ENCODE data around the gene CCND2. TPM values are rescaled to one million over a fixed set of nuclear protein-coding genes. Genes with fewer than 3 reads are reported as not detected.

Gene CCND2
- total and polyA plus RNA-seq, 2 of the 4 experiments (the other 2 are of a cell fraction): 1.1 to 2.3 TPM

- H3K9me1 ChIP-seq (ENCODE audit: insufficient read depth, low read length): no peaks in the 10 kb centered on the region
- DNase-seq: no peak
- ChIA-PET POLR2A (ENCODE audit: unreplicated experiment) (no interaction called here), CTCF (no interaction called here)
- H3K56ac ChIP-seq (ENCODE audit: extremely low read depth, insufficient read depth, low read length): no peak overlapping the region
- no peak overlapping the region for H3K23ac ChIP-seq (ENCODE audit: low read depth, low read length)
- H3K4me3 ChIP-seq (ENCODE audit: insufficient read depth, low read depth, low read length): no peak overlapping the region
- no peaks in the 10 kb centered on the region for H3K36me3 ChIP-seq (ENCODE audit: control insufficient read depth, insufficient read depth, low read length)
- H3K27me3 ChIP-seq (ENCODE audit: control insufficient read depth, insufficient read depth, low read length): no peaks in the 10 kb centered on the region; the same call in 1 of the 2 replicates
- H2BK20ac ChIP-seq (ENCODE audit: low read depth, low read length): no peak overlapping the region
- no peaks in the 10 kb centered on the region for H3K4me1 ChIP-seq (ENCODE audit: control insufficient read depth, insufficient read depth, low read length)
- intact Hi-C loops (cut with micrococcal nuclease) (no loop called here), dilution Hi-C loops (cut with HindIII; ENCODE audit: low sequenced_read_pairs, unreplicated experiment) (no loop called here), in situ Hi-C loops (cut with MboI; ENCODE audit: low sequenced_read_pairs) (no loop called here)
- H3K4me2 ChIP-seq (ENCODE audit: low read depth, low read length): no peak overlapping the region
- H4K20me1 ChIP-seq (ENCODE audit: insufficient read depth, low read length): no peaks in the 10 kb centered on the region
- H2BK120ac ChIP-seq (ENCODE audit: low read depth, low read length): no peak overlapping the region
- no peak overlapping the region for H2AK9ac ChIP-seq (replicated peaks; ENCODE audit: low read depth, low read length, poor library complexity)
- TF ChIP-seq RAD21 (IDR thresholded peaks at IDR 0.05; ENCODE audit: low read length) (no peak), FOS (IDR thresholded peaks at IDR 0.05; ENCODE audit: low read depth, low read length) (no peak), BHLHE40 (IDR thresholded peaks at IDR 0.05; ENCODE audit: low read depth, low read length) (no peak), MAZ (IDR thresholded peaks at IDR 0.05; ENCODE audit: borderline replicate concordance, low read depth, low read length) (no peak), MAFK (IDR thresholded peaks at IDR 0.05; ENCODE audit: low read depth, low read length) (no peak), NFE2L2 (IDR thresholded peaks at IDR 0.05; ENCODE audit: low read depth, low read length) (no peak), RFX5 (IDR thresholded peaks at IDR 0.05; ENCODE audit: low read depth, low read length) (no peak), SMC3 (IDR thresholded peaks at IDR 0.05; ENCODE audit: low read depth, low read length) (no peak), CHD1 (IDR thresholded peaks at IDR 0.05; ENCODE audit: low read depth, low read length) (no peak), RCOR1 (IDR thresholded peaks at IDR 0.05; ENCODE audit: insufficient replicate concordance, low read length) (no peak), POLR2A (IDR thresholded peaks at IDR 0.05; ENCODE audit: low read depth, low read length) (no peak), CTCF (conservative IDR thresholded peaks at IDR 0.05; ENCODE audit: low read depth, low read length) (no peak), USF2 (IDR thresholded peaks at IDR 0.05; ENCODE audit: low read depth, low read length) (no peak), CEBPB (IDR thresholded peaks at IDR 0.05; ENCODE audit: low read depth, low read length) (no peak), MXI1 (IDR thresholded peaks at IDR 0.05; ENCODE audit: borderline replicate concordance, low read depth, low read length) (no peak)
- TF ChIP-seq, protein P1, sequence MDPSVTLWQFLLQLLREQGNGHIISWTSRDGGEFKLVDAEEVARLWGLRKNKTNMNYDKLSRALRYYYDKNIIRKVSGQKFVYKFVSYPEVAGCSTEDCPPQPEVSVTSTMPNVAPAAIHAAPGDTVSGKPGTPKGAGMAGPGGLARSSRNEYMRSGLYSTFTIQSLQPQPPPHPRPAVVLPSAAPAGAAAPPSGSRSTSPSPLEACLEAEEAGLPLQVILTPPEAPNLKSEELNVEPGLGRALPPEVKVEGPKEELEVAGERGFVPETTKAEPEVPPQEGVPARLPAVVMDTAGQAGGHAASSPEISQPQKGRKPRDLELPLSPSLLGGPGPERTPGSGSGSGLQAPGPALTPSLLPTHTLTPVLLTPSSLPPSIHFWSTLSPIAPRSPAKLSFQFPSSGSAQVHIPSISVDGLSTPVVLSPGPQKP (IDR thresholded peaks at IDR 0.05; ENCODE audit: borderline replicate concordance, low read depth, low read length): no peak
- no peak overlapping the region for H4K5ac ChIP-seq (ENCODE audit: low read depth, low read length)
- no peak overlapping the region for H3K14ac ChIP-seq (replicated peaks; ENCODE audit: low read depth, low read length)
- WGBS, 2 experiments (ENCODE audit: extremely low coverage in 2 of 2, insufficient read length in 1 of 2): 35% methylated on average over 3 of the region's 4 CpGs; no CpG with 5 or more reads in 1 of the 2 experiments
- no peak overlapping the region for H4K8ac ChIP-seq (ENCODE audit: low read depth in 2 of 2, low read length in 2 of 2)
- BruUV-seq (replicated peaks): no TSS peak
- H3K9me3 ChIP-seq (ENCODE audit: control insufficient read depth, insufficient read depth, low read length): peaks cover 4% of the 10 kb centered on the region; the same call in 1 of the 2 replicates
- no peak overlapping the region for H2BK5ac ChIP-seq (ENCODE audit: low read depth, low read length, poor library complexity, severe bottlenecking)
- ATAC-seq (ENCODE audit: low read depth): no peak
- H3K4ac ChIP-seq (ENCODE audit: low read depth, low read length): no peak overlapping the region
- H3K27ac ChIP-seq (ENCODE audit: insufficient read depth, low read length): no peak overlapping the region
- no peak overlapping the region for H2AK5ac ChIP-seq (ENCODE audit: low read depth, low read length)
- H4K91ac ChIP-seq (ENCODE audit: insufficient read depth, low read depth, low read length): no peak overlapping the region
- no peak overlapping the region for H3K9ac ChIP-seq (ENCODE audit: low read depth, low read length)
- H3K79me1 ChIP-seq (ENCODE audit: low read depth in 1 of 2, low read length in 2 of 2): no peaks in the 10 kb centered on the region
- H2BK15ac ChIP-seq (ENCODE audit: low read depth, low read length): no peak overlapping the region
- H3K18ac ChIP-seq (ENCODE audit: low read depth, low read length): no peak overlapping the region
- no peak overlapping the region for H2AFZ ChIP-seq (replicated peaks; ENCODE audit: low read length, poor library complexity)
Observed at GRCh38 chr12:4245446-4245845, 28.1 kb upstream of the CCND2 start.

All from IMR-90 (cell line).